22Rv1 (cell line): ENCODE measurements around the gene MEIKIN.

Experiments used
- H3K27ac ChIP-seq: fragments of 450-650 bp; 2 replicates; pipeline ENCODE4 v1.5.1; 2017
- ZFX ChIP-seq: fragments of 450-650 bp; IDR thresholded peaks from 2 replicates; pipeline ENCODE4 v1.6.1; 2017; ENCODE audit warnings: antibody characterized with exemption, borderline replicate concordance
- TF ChIP-seq, protein P1 (sequence below): fragments of 450-650 bp; IDR thresholded peaks from 2 replicates; pipeline ENCODE4 v1.5.1; 2017; ENCODE audit warnings: mild to moderate bottlenecking

The MEIKIN gene, protein sequence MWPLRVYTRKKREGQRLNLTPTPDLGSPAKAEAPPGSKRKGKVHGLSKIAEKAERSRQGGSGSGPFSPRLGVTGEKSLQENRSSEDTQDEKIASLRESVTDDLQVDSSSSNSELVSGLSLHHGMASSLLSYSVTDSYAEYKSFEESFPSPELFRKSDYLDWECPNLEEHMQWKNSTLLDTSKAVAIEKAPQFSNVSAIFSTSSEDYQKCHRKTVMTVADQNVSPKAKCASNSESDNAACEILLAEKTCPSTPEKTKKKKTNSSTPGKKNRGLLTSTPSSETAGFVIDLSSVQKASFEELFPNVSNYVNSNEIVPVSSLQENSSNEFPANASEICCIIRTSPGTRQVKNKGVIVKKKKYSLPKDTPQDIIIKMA

DNA sequence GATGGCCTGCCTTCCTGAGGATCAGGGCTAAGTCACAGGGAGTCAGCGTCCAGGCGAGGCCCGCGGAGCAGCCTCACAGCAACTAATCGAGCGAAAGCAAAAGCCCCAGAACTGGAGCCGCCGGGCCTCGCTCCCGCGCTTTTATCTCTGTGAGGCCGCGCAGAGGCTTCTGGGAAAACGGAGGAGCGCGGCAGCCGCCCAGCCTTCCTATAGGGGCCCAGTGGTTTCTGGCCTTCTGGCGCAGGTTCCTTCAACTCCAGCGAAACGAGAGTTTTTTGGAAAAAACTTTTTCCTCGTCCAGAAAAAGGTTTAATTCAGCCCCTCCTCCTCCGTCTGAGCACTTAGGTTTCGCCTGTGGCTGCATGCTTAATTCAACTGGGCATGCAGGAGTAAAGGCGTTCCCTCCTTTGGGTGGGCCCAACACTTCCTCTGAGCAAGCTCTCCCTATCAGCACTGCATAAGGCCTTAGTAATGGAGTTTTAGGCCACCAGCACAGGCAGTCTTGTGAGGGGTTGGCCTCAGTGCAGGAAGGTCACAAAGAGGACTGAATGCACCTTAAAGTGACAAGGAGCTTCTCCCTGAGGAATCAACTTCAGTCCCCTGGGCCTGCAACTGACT lies at the start of gene MEIKIN:
Gene MEIKIN (minus strand): TSS at position 113 of the 618 bp plus-strand sequence. CDS start 158 bp downstream, outside the sequence.
- no peak within 1 kb of the TSS for H3K27ac ChIP-seq
- TF ChIP-seq, protein P1, sequence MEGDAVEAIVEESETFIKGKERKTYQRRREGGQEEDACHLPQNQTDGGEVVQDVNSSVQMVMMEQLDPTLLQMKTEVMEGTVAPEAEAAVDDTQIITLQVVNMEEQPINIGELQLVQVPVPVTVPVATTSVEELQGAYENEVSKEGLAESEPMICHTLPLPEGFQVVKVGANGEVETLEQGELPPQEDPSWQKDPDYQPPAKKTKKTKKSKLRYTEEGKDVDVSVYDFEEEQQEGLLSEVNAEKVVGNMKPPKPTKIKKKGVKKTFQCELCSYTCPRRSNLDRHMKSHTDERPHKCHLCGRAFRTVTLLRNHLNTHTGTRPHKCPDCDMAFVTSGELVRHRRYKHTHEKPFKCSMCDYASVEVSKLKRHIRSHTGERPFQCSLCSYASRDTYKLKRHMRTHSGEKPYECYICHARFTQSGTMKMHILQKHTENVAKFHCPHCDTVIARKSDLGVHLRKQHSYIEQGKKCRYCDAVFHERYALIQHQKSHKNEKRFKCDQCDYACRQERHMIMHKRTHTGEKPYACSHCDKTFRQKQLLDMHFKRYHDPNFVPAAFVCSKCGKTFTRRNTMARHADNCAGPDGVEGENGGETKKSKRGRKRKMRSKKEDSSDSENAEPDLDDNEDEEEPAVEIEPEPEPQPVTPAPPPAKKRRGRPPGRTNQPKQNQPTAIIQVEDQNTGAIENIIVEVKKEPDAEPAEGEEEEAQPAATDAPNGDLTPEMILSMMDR = no peak
- no peak for TF ChIP-seq ZFX

- TF ChIP-seq, protein P1 = no peak
- TF ChIP-seq ZFX = no peak
- no peak overlapping the region for H3K27ac ChIP-seq
Observed at GRCh38 chr5:131994533-131995226, 49.2 kb upstream of the MEIKIN start.

- TF ChIP-seq, protein P1 = no peak
- no peak for TF ChIP-seq ZFX
- no peak overlapping the region for H3K27ac ChIP-seq
Observed at GRCh38 chr5:131994090-131994489, 48.6 kb upstream of the MEIKIN start.

DNA sequence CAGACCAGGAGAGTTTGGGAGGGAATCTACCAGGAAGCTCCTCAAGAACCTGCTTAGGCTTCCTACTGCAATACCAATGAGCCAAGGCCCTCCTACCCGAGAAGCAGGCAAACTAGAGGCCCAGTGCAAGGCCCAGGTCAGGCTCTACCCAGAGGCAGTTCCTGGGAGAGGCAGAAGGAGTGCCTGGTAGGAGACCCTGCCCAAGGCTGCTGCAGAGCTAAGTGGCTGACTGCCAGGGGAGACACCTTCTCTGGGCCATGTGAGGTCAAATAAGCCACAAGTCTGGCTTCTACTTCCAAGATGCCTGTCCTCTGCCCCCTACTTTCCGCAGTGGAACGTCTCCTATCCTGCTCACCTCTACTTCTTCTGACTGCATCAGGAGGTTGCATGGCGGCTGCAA lies 48.2 kb upstream of the MEIKIN start:
- TF ChIP-seq, protein P1 = no peak
- no peak for TF ChIP-seq ZFX
- H3K27ac ChIP-seq = no peak overlapping the region

GRCh38 chr5:131992370-131992769 lies 46.9 kb upstream of the MEIKIN start:
- TF ChIP-seq, protein P1 = no peak
- no peak for TF ChIP-seq ZFX
- no peak overlapping the region for H3K27ac ChIP-seq

DNA sequence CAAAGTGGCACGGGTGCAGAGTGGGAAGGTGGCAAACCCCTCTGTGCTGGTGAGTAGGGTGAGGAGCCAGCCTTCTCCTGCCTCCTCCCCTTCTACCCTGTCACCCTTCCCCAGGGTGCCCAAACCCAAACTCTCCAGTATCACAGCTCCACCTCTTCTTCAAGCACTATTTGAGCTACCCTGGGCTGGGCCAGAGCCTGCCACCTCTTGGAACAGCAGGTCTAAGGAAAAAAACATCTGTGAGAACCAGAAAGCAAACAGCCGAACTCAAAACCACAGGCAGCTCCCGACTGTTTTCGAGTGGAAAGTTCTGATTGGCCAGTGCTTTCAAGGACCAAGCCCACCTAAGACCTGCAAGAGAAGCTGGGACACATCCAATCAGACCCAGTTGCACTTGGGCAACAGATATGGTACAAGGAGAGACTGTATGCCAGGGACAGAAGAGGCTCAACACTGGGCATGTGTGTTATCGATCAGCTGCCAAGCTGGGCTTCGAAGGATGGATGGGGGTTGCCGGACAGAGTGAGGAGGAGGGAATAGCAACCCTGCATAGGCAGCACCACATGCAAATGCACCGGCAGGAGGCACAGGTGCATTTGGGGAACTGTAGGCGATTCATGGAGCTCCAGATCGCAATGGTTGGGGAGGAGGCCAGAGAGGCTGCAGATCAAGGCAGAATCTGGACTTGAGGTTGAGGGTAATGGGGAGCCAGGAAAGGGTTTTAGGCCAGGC lies 46.3 kb upstream of the MEIKIN start:
- no peak overlapping the region for H3K27ac ChIP-seq
- no peak for TF ChIP-seq ZFX
- TF ChIP-seq, protein P1 = no peak
